H1 (cell line): ENCODE measurements around the gene P3H1. TPM values are rescaled to one million over a fixed set of nuclear protein-coding genes. Genes with fewer than 3 reads are reported as not detected.

Experiments
- CTCF ChIA-PET: fragments of 300-600 bp; sonication (Branson Sonifier 250); formaldehyde crosslinking; loops from one replicate; lab custom pipeline; 2021; ENCODE audit not compliant: partially characterized antibody; lab: Charles Lee
- POLR2A ChIA-PET: fragments of 300-600 bp; sonication (Branson Sonifier 250); formaldehyde crosslinking; loops from one replicate; lab custom pipeline; 2021; ENCODE audit warnings: inconsistent platforms; ENCODE audit not compliant: partially characterized antibody; lab: Charles Lee
- DNase-seq, 2 experiments: peaks; one replicate each; pipeline versions ENCODE4 v3.0.0 to v3.0.0-alpha.2; 2010 to 2022; ENCODE audit warnings: low spot score in 2 of 2, low read depth in 1 of 2, mixed read lengths in 1 of 2
- FAIRE-seq: peaks from 2 replicates; lab custom pipeline; 2011; peaks lifted over from hg19 to GRCh38; lab: Jason Lieb, UNC
- H2AFZ ChIP-seq: 2 replicates; pipeline ENCODE4 v1.8.1; 2012; ENCODE audit warnings: low read length, inconsistent platforms
- H2AK5ac ChIP-seq: 2 replicates; pipeline ENCODE4 v1.6.1; 2013; ENCODE audit warnings: low read depth, low read length
- H2BK120ac ChIP-seq: replicated peaks from 2 replicates; pipeline ENCODE3; 2013; ENCODE audit warnings: low read depth, low read length, inconsistent platforms
- H2BK12ac ChIP-seq: 2 replicates; pipeline ENCODE4 v1.6.1; 2013; ENCODE audit warnings: low read depth, low read length
- H2BK15ac ChIP-seq: 2 replicates; pipeline ENCODE4 v1.6.1; 2013; ENCODE audit warnings: low read length
- H2BK20ac ChIP-seq: 2 replicates; pipeline ENCODE4 v1.6.1; 2013; ENCODE audit warnings: low read length
- H2BK5ac ChIP-seq: 2 replicates; pipeline ENCODE4 v1.6.1; 2013; ENCODE audit warnings: low read depth, low read length
- H3K14ac ChIP-seq: 2 replicates; pipeline ENCODE4 v1.6.1; 2013; ENCODE audit warnings: inconsistent platforms; ENCODE audit not compliant: insufficient read length
- H3K18ac ChIP-seq: 2 replicates; pipeline ENCODE4 v1.6.1; 2013; ENCODE audit warnings: low read length; ENCODE audit errors: extremely low read depth
- H3K23ac ChIP-seq: 2 replicates; pipeline ENCODE4 v1.6.1; 2013; ENCODE audit warnings: inconsistent platforms; ENCODE audit not compliant: insufficient read length
- H3K23me2 ChIP-seq: 2 replicates; pipeline ENCODE4 v1.6.1; 2013; ENCODE audit warnings: low read depth, low read length
- H3K27ac ChIP-seq: 2 replicates; pipeline ENCODE4 v1.6.1; 2011; ENCODE audit warnings: low read depth, low read length, inconsistent platforms
- H3K27me3 ChIP-seq, 4 experiments: replicated peaks in 1 of 4; 1 replicate in 1 of 4; 2 replicates in 3 of 4; pipeline versions ENCODE4 v1.6.1 to v1.8.1; 2011 to 2013; ENCODE audit warnings: low read length in 3 of 4, mild to moderate bottlenecking in 3 of 4, inconsistent platforms in 2 of 4, mixed read lengths in 2 of 4, moderate library complexity in 1 of 4; ENCODE audit not compliant: control insufficient read depth in 3 of 4, insufficient read depth in 3 of 4; ENCODE audit errors: extremely low read depth in 1 of 4
- H3K36me3 ChIP-seq, 4 experiments: 2 replicates each; pipeline versions ENCODE4 v1.6.1 to v1.8.1; 2011 to 2013; ENCODE audit warnings: mild to moderate bottlenecking in 4 of 4, low read length in 3 of 4, moderate library complexity in 2 of 4, control low read depth in 1 of 4, inconsistent platforms in 1 of 4; ENCODE audit not compliant: insufficient read depth in 4 of 4, control insufficient read depth in 2 of 4
- H3K4ac ChIP-seq: replicated peaks from 2 replicates; pipeline ENCODE3; 2013; ENCODE audit warnings: low read length, low read depth, mixed read lengths, inconsistent platforms; ENCODE audit not compliant: insufficient read length
- H3K4me1 ChIP-seq, 4 experiments: replicated peaks in 1 of 4; 1 replicate in 1 of 4; 2 replicates in 3 of 4; pipeline versions ENCODE4 v1.6.1 to v1.8.1; 2011 to 2013; ENCODE audit warnings: low read length in 3 of 4, inconsistent platforms in 2 of 4, mixed read lengths in 1 of 4; ENCODE audit not compliant: insufficient read depth in 4 of 4, control insufficient read depth in 3 of 4
- H3K4me2 ChIP-seq, 2 experiments: 2 replicates each; pipeline versions ENCODE4 v1.6.1 to v1.8.1; 2011 to 2013; ENCODE audit warnings: low read depth in 2 of 2, low read length in 2 of 2, control low read depth in 1 of 2, inconsistent platforms in 1 of 2, mild to moderate bottlenecking in 1 of 2; ENCODE audit not compliant: insufficient read depth in 1 of 2
- H3K4me3 ChIP-seq, 4 experiments: fragments of 200-600, 300-600 bp in 1 of 4; sonication (generic), shearing (Covaris generic), sonication (Bioruptor Twin) in 1 of 4; 2 replicates each; pipeline versions ENCODE4 v1.5.1 to v1.8.1; 2011 to 2016; ENCODE audit warnings: low read length in 4 of 4, low read depth in 3 of 4, control low read depth in 2 of 4, inconsistent platforms in 2 of 4, mild to moderate bottlenecking in 2 of 4, mixed read lengths in 1 of 4, moderate library complexity in 1 of 4; ENCODE audit not compliant: insufficient read depth in 2 of 4; ENCODE audit errors: extremely low read depth in 1 of 4
- H3K56ac ChIP-seq: replicated peaks from 2 replicates; pipeline ENCODE3; 2013; ENCODE audit warnings: low read depth, mild to moderate bottlenecking, mixed read lengths, low read length, inconsistent platforms; ENCODE audit not compliant: insufficient read length
- H3K79me1 ChIP-seq: 2 replicates; pipeline ENCODE4 v1.6.1; 2013; ENCODE audit warnings: low read depth, low read length, control low read depth
- H3K79me2 ChIP-seq, 2 experiments: 2 replicates each; pipeline versions ENCODE4 v1.6.1 to v1.8.1; 2012 to 2013; ENCODE audit warnings: low read length in 2 of 2, mild to moderate bottlenecking in 2 of 2, inconsistent platforms in 1 of 2; ENCODE audit not compliant: insufficient read depth in 2 of 2, control insufficient read depth in 1 of 2
- H3K9ac ChIP-seq, 4 experiments: replicated peaks in 1 of 4; 1 replicate in 1 of 4; 2 replicates in 3 of 4; pipeline versions ENCODE4 v1.6.1 to v1.8.1; 2011 to 2013; ENCODE audit warnings: low read depth in 3 of 4, low read length in 3 of 4, control low read depth in 2 of 4, mild to moderate bottlenecking in 2 of 4, moderate library complexity in 2 of 4, inconsistent platforms in 1 of 4; ENCODE audit errors: extremely low read depth in 1 of 4
- H3K9me3 ChIP-seq, 2 experiments: 2 replicates each; pipeline versions ENCODE4 v1.6.1 to v1.8.1; 2012 to 2013; ENCODE audit warnings: mild to moderate bottlenecking in 2 of 2, moderate library complexity in 2 of 2, control low read depth in 1 of 2, inconsistent platforms in 1 of 2, low read depth in 1 of 2, low read length in 1 of 2, mixed read lengths in 1 of 2; ENCODE audit not compliant: insufficient read depth in 2 of 2
- H4K20me1 ChIP-seq, 2 experiments: replicated peaks in 1 of 2; 2 replicates each; pipeline versions ENCODE3 to v1.8.1; 2011 to 2013; ENCODE audit warnings: inconsistent platforms in 2 of 2, low read length in 2 of 2, mild to moderate bottlenecking in 1 of 2; ENCODE audit not compliant: insufficient read depth in 2 of 2, control insufficient read depth in 1 of 2
- H4K5ac ChIP-seq: 2 replicates; pipeline ENCODE4 v1.6.1; 2013; ENCODE audit warnings: low read length, low read depth, mixed read lengths, inconsistent platforms; ENCODE audit not compliant: insufficient read length
- H4K8ac ChIP-seq: 2 replicates; pipeline ENCODE4 v1.8.0; 2013; ENCODE audit warnings: mild to moderate bottlenecking, moderate library complexity, low read length, inconsistent platforms; ENCODE audit not compliant: insufficient read depth; ENCODE audit errors: extremely low read depth
- H4K91ac ChIP-seq: replicated peaks from 2 replicates; pipeline ENCODE3; 2013; ENCODE audit warnings: low read length, mixed read lengths, inconsistent platforms; ENCODE audit not compliant: insufficient read length
- CHD1 ChIP-seq: IDR thresholded peaks from 2 replicates; pipeline ENCODE4 v1.6.1; 2012; ENCODE audit warnings: low read depth, low read length, improper control_type of control experiment
- HDAC6 ChIP-seq: IDR thresholded peaks from one replicate; pipeline ENCODE4 v1.7.1; 2012; ENCODE audit warnings: low read depth, mild to moderate bottlenecking, inconsistent platforms, low read length, moderate library complexity
- JUN ChIP-seq: IDR thresholded peaks from 2 replicates; pipeline ENCODE4 v1.6.1; 2011; ENCODE audit warnings: low read depth, mild to moderate bottlenecking, improper control_type of control experiment, low read length
- KDM4A ChIP-seq: IDR thresholded peaks from one replicate; pipeline ENCODE4 v1.7.1; 2012; ENCODE audit warnings: low read depth, mild to moderate bottlenecking, moderate library complexity, low read length, inconsistent platforms; ENCODE audit not compliant: severe bottlenecking
- polyA plus RNA-seq, 7 experiments: library from polyadenylated mRNA; depleted of rRNA in 3 of 7; stranded (reverse) in 5 of 7; unstranded in 2 of 7; fragments of >200 nt in 5 of 7; fragments of 200-250 nt in 2 of 7; gene quantifications; 1 replicate in 5 of 7; 2 replicates in 1 of 7; 4 replicates in 1 of 7; pipeline versions ENCODE4 v1.2.1 to v1.2.3, GENCODE V29; 2011 to 2013; ENCODE audit warnings: missing spikeins in 2 of 7, mixed read lengths in 2 of 7
- total RNA-seq: library from RNA; stranded (reverse); fragmentation: NEBNext Ultra II Directional; extraction: Animal tissue kit (Norgen Biotek cat#: 25700); gene quantifications from 2 replicates; pipeline ENCODE4 v1.2.1, GENCODE V29; 2021

Gene P3H1
- total and polyA plus RNA-seq, 2 of the 8 experiments (the other 6 are each of a cell fraction or from before 2014, with no cell fraction given): 58.4 to 87.5 TPM

DNA sequence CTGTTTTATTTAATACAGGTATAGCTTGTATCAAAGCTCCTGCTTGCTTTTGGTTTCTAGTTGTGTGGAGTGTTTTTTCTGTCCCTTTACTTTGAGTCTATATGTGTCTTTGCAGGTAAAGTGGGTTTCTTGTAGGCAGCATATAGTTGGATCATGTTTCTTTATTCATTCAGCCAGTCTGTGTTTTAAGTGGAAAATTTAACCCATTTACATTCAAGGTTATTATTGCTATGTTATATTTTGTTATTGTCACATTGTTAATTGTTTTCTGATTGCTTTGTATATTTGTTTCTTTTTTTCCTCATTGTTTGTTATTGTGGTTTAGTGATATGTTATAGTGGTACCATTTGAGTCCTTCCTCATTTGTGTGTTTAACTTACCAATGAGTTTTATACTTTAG is 53.5 kb downstream of the P3H1 start:
- POLR2A ChIA-PET: interaction anchor here (0.9 to 1.1 kb wide), 2 partner anchors 11 to 21 kb away, joined by 3 read pairs; no protein-coding TSS in a partner anchor

More for the DNA sequence above, 53.5 kb downstream of the P3H1 start:
- DNase-seq (no peak), FAIRE-seq (no peak)
- no peak overlapping the region for H2AK5ac ChIP-seq
- no peaks in the 10 kb centered on the region; the same call in 1 of the 2 replicates for H3K23me2 ChIP-seq
- no peak overlapping the region for H2BK12ac ChIP-seq
- no peak overlapping the region for H2BK5ac ChIP-seq
- H4K8ac ChIP-seq: no peak overlapping the region
- H3K4ac ChIP-seq: no peak overlapping the region
- H3K23ac ChIP-seq: no peak overlapping the region
- H3K4me1 ChIP-seq: no peaks in the 10 kb centered on the region
- H4K5ac ChIP-seq: no peak overlapping the region
- H3K79me1 ChIP-seq: no peaks in the 10 kb centered on the region; the same call in 1 of the 2 replicates
- peaks cover 0 to 9% of the 10 kb centered on the region in 2 experiments for H4K20me1 ChIP-seq
- no peak overlapping the region for H3K14ac ChIP-seq
- peaks cover 0 to 3% (median 0%) of the 10 kb centered on the region in 4 experiments; a peak in 1 of 8 replicates for H3K36me3 ChIP-seq
- H2BK120ac ChIP-seq: no peak overlapping the region
- no peak overlapping the region for H3K4me2 ChIP-seq
- peaks cover 0 to 35% of the 10 kb centered on the region in 2 experiments; a peak in 2 of 4 replicates for H3K79me2 ChIP-seq
- H3K4me3 ChIP-seq: no peak overlapping the region
- TF ChIP-seq KDM4A (no peak), JUN (no peak), CHD1 (no peak), HDAC6 (no peak)
- H3K27me3 ChIP-seq: no peaks in the 10 kb centered on the region
- no peak overlapping the region for H3K56ac ChIP-seq
- no peaks in the 10 kb centered on the region for H3K9me3 ChIP-seq
- CTCF ChIA-PET: interaction anchor here (0.9 kb wide), 1 partner anchor 15 kb away, joined by 4 read pairs; no protein-coding TSS in a partner anchor
- no peak overlapping the region for H2BK20ac ChIP-seq
- H4K91ac ChIP-seq: no peak overlapping the region
- no peak overlapping the region for H3K9ac ChIP-seq
- no peak overlapping the region for H2BK15ac ChIP-seq
- H3K18ac ChIP-seq: no peak overlapping the region
- no peak overlapping the region for H3K27ac ChIP-seq
- no peak overlapping the region for H2AFZ ChIP-seq
